HepG2 (cell line): Measurements from ENCODE around the gene RAB33A. TPM values are rescaled to one million over a fixed set of nuclear protein-coding genes. Genes with fewer than 3 reads are reported as not detected.

Experiments used
- ATAC-seq: fragments of 200-7000 bp; cut with Tn5 transposase; 3 replicates; pipeline ENCODE4 v1.9.1; 2020; ENCODE audit warnings: mild to moderate bottlenecking, moderate library complexity
- BruUV-seq: library from RNA; stranded (reverse); fragments of 400-500 nt; replicated peaks from 2 replicates; lab custom pipeline; 2021; lab: Mats Ljungman, UMichigan
- CTCF ChIA-PET: fragments of 300-600 bp; formaldehyde crosslinking; extraction: SDS; loops from one replicate; lab custom pipeline; 2021; ENCODE audit warnings: low total read pairs, inconsistent platforms, low intra/inter-chr PET ratio; lab: Yijun Ruan, JAX
- POLR2A ChIA-PET: fragments of 350-600 bp; sonication (Branson Sonifier 250); formaldehyde crosslinking; loops from one replicate; lab custom pipeline; 2020; ENCODE audit warnings: antibody characterized with exemption, inconsistent platforms; lab: Yijun Ruan, JAX
- DNase-seq: peaks from one replicate; pipeline ENCODE4 v3.0.0-alpha.2; 2015; ENCODE audit warnings: low spot score
- FAIRE-seq: peaks from 3 replicates; lab custom pipeline; 2011; peaks lifted over from hg19 to GRCh38; lab: Jason Lieb, UNC
- H2AFZ ChIP-seq: one replicate; pipeline ENCODE4 v1.6.1; 2011; ENCODE audit warnings: low read length, inconsistent platforms
- H3K27ac ChIP-seq: fragments of 300-600 bp; 3 replicates; pipeline ENCODE4 v1.8.0; 2011; ENCODE audit warnings: mixed run types, mild to moderate bottlenecking, mixed read lengths, low read length, inconsistent platforms; ENCODE audit not compliant: insufficient read depth; ENCODE audit errors: extremely low read length
- H3K27me3 ChIP-seq, 2 experiments: fragments of 200-600 bp in 1 of 2; 2 replicates in 1 of 2; 3 replicates in 1 of 2; pipeline versions ENCODE4 v1.6.0 to v1.8.0; 2011; ENCODE audit warnings: low read length in 2 of 2, mild to moderate bottlenecking in 2 of 2, moderate library complexity in 2 of 2, inconsistent platforms in 1 of 2; ENCODE audit not compliant: insufficient read depth in 2 of 2, control insufficient read depth in 1 of 2
- H3K36me3 ChIP-seq, 2 experiments: fragments of 200-600 bp in 1 of 2; replicated peaks in 1 of 2; 2 replicates in 1 of 2; 3 replicates in 1 of 2; pipeline versions ENCODE4 v1.5.1 to v1.8.0; 2011; ENCODE audit warnings: low read length in 2 of 2, inconsistent platforms in 1 of 2; ENCODE audit not compliant: insufficient read depth in 2 of 2, control insufficient read depth in 1 of 2
- H3K4me1 ChIP-seq: 2 replicates; pipeline ENCODE4 v1.5.1; 2012; ENCODE audit warnings: low read length, inconsistent platforms; ENCODE audit not compliant: insufficient read depth
- H3K4me2 ChIP-seq: 2 replicates; pipeline ENCODE4 v1.6.0; 2011; ENCODE audit warnings: low read depth, low read length, inconsistent platforms
- H3K4me3 ChIP-seq, 3 experiments: fragments of 200-600 bp in 1 of 3; sonication (generic), shearing (Covaris generic) in 1 of 3; replicated peaks in 1 of 3; 2 replicates each; pipeline ENCODE4 v1.5.1; 2011 to 2016; ENCODE audit warnings: low read length in 3 of 3, inconsistent platforms in 2 of 3, low read depth in 2 of 3, mild to moderate bottlenecking in 2 of 3, control low read depth in 1 of 3, mixed read lengths in 1 of 3; ENCODE audit not compliant: insufficient read depth in 1 of 3
- H3K79me2 ChIP-seq: one replicate; pipeline ENCODE4 v1.6.1; 2011; ENCODE audit warnings: low read length, inconsistent platforms; ENCODE audit not compliant: insufficient read depth
- H3K9ac ChIP-seq: 2 replicates; pipeline ENCODE4 v1.6.0; 2011; ENCODE audit warnings: mild to moderate bottlenecking, low read depth, low read length, inconsistent platforms; ENCODE audit not compliant: insufficient read depth
- H3K9me3 ChIP-seq: 2 replicates; pipeline ENCODE4 v1.5.1; 2012; ENCODE audit warnings: mild to moderate bottlenecking, low read length
- H4K20me1 ChIP-seq: 2 replicates; pipeline ENCODE4 v1.6.0; 2011; ENCODE audit warnings: inconsistent platforms, mild to moderate bottlenecking, low read length, moderate library complexity; ENCODE audit not compliant: insufficient read depth
- EP300 ChIP-seq, 3 experiments: sonication (generic) in 1 of 3; formaldehyde crosslinking in 1 of 3; IDR thresholded peaks; 2 replicates each; pipeline versions ENCODE4 v1.5.1 to v1.6.1; 2011 to 2020; ENCODE audit warnings: low read depth in 2 of 3, low read length in 2 of 3, borderline replicate concordance in 1 of 3, improper control_type of control experiment in 1 of 3, mild to moderate bottlenecking in 1 of 3, missing genetic modification reagents in 1 of 3, moderate library complexity in 1 of 3
- HNF1A ChIP-seq, 2 experiments: sonication (generic) in 1 of 2; formaldehyde crosslinking in 1 of 2; IDR thresholded peaks; 2 replicates each; pipeline versions ENCODE4 v1.4.0 to v1.6.1; 2016 to 2020; ENCODE audit warnings: borderline replicate concordance in 1 of 2, low read depth in 1 of 2, mild to moderate bottlenecking in 1 of 2, missing genetic modification reagents in 1 of 2
- TAF1 ChIP-seq: sonication (generic); formaldehyde crosslinking; IDR thresholded peaks from 2 replicates; pipeline ENCODE4 v1.4.0; 2020; ENCODE audit warnings: missing genetic modification reagents
- ZBTB42 ChIP-seq: sonication (generic); formaldehyde crosslinking; IDR thresholded peaks from 2 replicates; pipeline ENCODE4 v1.5.0; 2020; ENCODE audit warnings: mild to moderate bottlenecking, missing genetic modification reagents
- ZNF329 ChIP-seq: sonication (generic); formaldehyde crosslinking; IDR thresholded peaks from 2 replicates; pipeline ENCODE4 v1.9.0; 2021; ENCODE audit warnings: low read depth, mild to moderate bottlenecking, missing genetic modification reagents
- ZNF335 ChIP-seq: sonication (generic); formaldehyde crosslinking; IDR thresholded peaks from 2 replicates; pipeline ENCODE4 v1.4.0; 2020; ENCODE audit warnings: missing genetic modification reagents
- ZNF652 ChIP-seq: IDR thresholded peaks from 2 replicates; pipeline ENCODE4 v1.6.1; 2016; ENCODE audit warnings: low read depth, borderline replicate concordance
- ZNF737 ChIP-seq: sonication (generic); formaldehyde crosslinking; IDR thresholded peaks from 2 replicates; pipeline ENCODE4 v1.5.0; 2020; ENCODE audit warnings: missing genetic modification reagents, mild to moderate bottlenecking, borderline replicate concordance
- ZNF768 ChIP-seq: sonication (generic); formaldehyde crosslinking; IDR thresholded peaks from 2 replicates; pipeline ENCODE4 v1.4.0; 2020; ENCODE audit warnings: missing genetic modification reagents
- ZNF879 ChIP-seq: sonication (generic); formaldehyde crosslinking; IDR thresholded peaks from 2 replicates; pipeline ENCODE4 v1.8.1; 2023; ENCODE audit warnings: missing genetic modification reagents
- ZSCAN20 ChIP-seq: sonication (generic); formaldehyde crosslinking; IDR thresholded peaks from 2 replicates; pipeline ENCODE4 v1.4.0; 2020; ENCODE audit warnings: missing genetic modification reagents, mild to moderate bottlenecking, borderline replicate concordance
- WGBS: methylation state at CpG from one replicate; pipeline ENCODE4 v1.1.6; 2017; ENCODE audit warnings: low lambda C conversion rate; 5-methylcytosine and 5-hydroxymethylcytosine counted together
- in situ Hi-C: cut with HindIII; loops from 2 replicates; pipeline ENCODE4 v1.10.0; 2017; ENCODE audit warnings: low pct_unique_long_range_greater_than_20kb; ENCODE audit not compliant: extremely low pct_ligation_motif_present
- intact Hi-C: fragments of 100-400 bp; cut with micrococcal nuclease; formaldehyde crosslinking; loops from one replicate; pipeline ENCODE4 v1.10.0; 2022; ENCODE audit not compliant: unreplicated experiment
- polyA plus RNA-seq, 8 experiments: library from polyadenylated mRNA; depleted of rRNA in 3 of 8; stranded (reverse) in 7 of 8; unstranded in 1 of 8; fragments of >200 nt; fragmentation: Illumina TruSeq in 4 of 8; extraction: Trizol in 4 of 8; gene quantifications; 2 replicates each; pipeline versions ENCODE4 v1.2.1 to v1.2.3, GENCODE V29; 2011 to 2016; ENCODE audit warnings: low read depth in 4 of 8, missing spikeins in 1 of 8, mixed read lengths in 1 of 8; ENCODE audit not compliant: insufficient read depth in 1 of 8
- total RNA-seq, 5 experiments: library from RNA; depleted of rRNA; stranded (reverse); fragments of >200 nt; fragmentation: Illumina TruSeq; extraction: Trizol; gene quantifications; 2 replicates each; pipeline ENCODE4 v1.2.3, GENCODE V29; 2016; ENCODE audit warnings: low read depth in 1 of 5
- TF ChIP-seq, protein P1 (sequence below): IDR thresholded peaks from 2 replicates; pipeline ENCODE4 v1.6.1; 2016; ENCODE audit warnings: missing genetic modification reagents, missing compliant biosample characterization
- TF ChIP-seq, protein P2 (sequence below): sonication (generic); formaldehyde crosslinking; IDR thresholded peaks from 2 replicates; pipeline ENCODE4 v1.5.0; 2020; ENCODE audit warnings: mild to moderate bottlenecking, missing genetic modification reagents, borderline replicate concordance
- TF ChIP-seq, protein P3 (sequence below): IDR thresholded peaks from 2 replicates; pipeline ENCODE4 v1.6.1; 2016; ENCODE audit warnings: mild to moderate bottlenecking
- TF ChIP-seq, protein P4 (sequence below): sonication (generic); formaldehyde crosslinking; IDR thresholded peaks from 2 replicates; pipeline ENCODE4 v1.4.0; 2020; ENCODE audit warnings: missing genetic modification reagents; ENCODE audit errors: not compliant biosample characterization

The RAB33A gene
- total and polyA plus RNA-seq, 2 of the 13 experiments (the other 11 are each of a cell fraction or from before 2014, with no cell fraction given) = 0.26 TPM; not detected in 1

GRCh38 chrX:130158311-130158710 is 13.5 kb upstream of the RAB33A start:
- no peak for DNase-seq
- Histone ChIP-seq H2AFZ (no peak overlapping the region), H3K9ac (no peak overlapping the region), H3K27ac (no peak overlapping the region), H3K4me3 (no peak overlapping the region), H3K27me3 (no peaks in the 10 kb centered on the region), H4K20me1 (no peaks in the 10 kb centered on the region), H3K9me3 (no peaks in the 10 kb centered on the region), H3K79me2 (peaks cover 15% of the 10 kb centered on the region), H3K36me3 (no peaks in the 10 kb centered on the region), H3K4me2 (no peak overlapping the region), H3K4me1 (peaks cover 22% of the 10 kb centered on the region)
- no peak for ATAC-seq
- intact Hi-C loops = no loop called here
- ChIA-PET POLR2A (no interaction called here), CTCF (no interaction called here)
- WGBS = 100% methylated on average over 2 of the region's 2 CpGs
- no TSS peak for BruUV-seq
- no peak for FAIRE-seq
- in situ Hi-C loops = no loop called here
- TF ChIP-seq TAF1 = no peak
- TF ChIP-seq HNF1A (IDR thresholded peaks at IDR 0.05; ENCODE audit: low read depth) = no peak
- TF ChIP-seq HNF1A (CRISPR knock-in tag; IDR thresholded peaks at IDR 0.05; ENCODE audit: borderline replicate concordance) = no peak
- TF ChIP-seq ZNF879 (CRISPR knock-in tag) = no peak
- TF ChIP-seq ZNF737 = no peak
- TF ChIP-seq, protein P1, sequence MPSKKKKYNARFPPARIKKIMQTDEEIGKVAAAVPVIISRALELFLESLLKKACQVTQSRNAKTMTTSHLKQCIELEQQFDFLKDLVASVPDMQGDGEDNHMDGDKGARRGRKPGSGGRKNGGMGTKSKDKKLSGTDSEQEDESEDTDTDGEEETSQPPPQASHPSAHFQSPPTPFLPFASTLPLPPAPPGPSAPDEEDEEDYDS (CRISPR knock-in tag) = no peak
- no peak for TF ChIP-seq EP300 (IDR thresholded peaks at IDR 0.05; ENCODE audit: low read depth in 2 of 2, low read length in 2 of 2)
- TF ChIP-seq EP300 (CRISPR knock-in tag; IDR thresholded peaks at IDR 0.05; ENCODE audit: borderline replicate concordance) = no peak
- TF ChIP-seq ZSCAN20 (CRISPR knock-in tag) = no peak
- TF ChIP-seq ZNF652 (CRISPR knock-in tag) = no peak
- TF ChIP-seq ZNF768 (CRISPR knock-in tag) = no peak
- TF ChIP-seq, protein P2, sequence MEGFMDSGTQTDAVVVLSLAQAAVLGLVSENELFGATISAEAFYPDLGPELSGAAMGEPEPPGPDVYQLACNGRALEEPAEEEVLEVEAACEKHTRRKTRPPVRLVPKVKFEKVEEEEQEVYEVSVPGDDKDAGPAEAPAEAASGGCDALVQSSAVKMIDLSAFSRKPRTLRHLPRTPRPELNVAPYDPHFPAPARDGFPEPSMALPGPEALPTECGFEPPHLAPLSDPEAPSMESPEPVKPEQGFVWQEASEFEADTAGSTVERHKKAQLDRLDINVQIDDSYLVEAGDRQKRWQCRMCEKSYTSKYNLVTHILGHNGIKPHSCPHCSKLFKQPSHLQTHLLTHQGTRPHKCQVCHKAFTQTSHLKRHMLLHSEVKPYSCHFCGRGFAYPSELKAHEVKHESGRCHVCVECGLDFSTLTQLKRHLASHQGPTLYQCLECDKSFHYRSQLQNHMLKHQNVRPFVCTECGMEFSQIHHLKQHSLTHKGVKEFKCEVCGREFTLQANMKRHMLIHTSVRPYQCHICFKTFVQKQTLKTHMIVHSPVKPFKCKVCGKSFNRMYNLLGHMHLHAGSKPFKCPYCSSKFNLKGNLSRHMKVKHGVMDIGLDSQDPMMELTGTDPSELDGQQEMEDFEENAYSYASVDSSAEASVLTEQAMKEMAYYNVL (CRISPR knock-in tag) = no peak
- TF ChIP-seq ZBTB42 = no peak
- TF ChIP-seq, protein P3, sequence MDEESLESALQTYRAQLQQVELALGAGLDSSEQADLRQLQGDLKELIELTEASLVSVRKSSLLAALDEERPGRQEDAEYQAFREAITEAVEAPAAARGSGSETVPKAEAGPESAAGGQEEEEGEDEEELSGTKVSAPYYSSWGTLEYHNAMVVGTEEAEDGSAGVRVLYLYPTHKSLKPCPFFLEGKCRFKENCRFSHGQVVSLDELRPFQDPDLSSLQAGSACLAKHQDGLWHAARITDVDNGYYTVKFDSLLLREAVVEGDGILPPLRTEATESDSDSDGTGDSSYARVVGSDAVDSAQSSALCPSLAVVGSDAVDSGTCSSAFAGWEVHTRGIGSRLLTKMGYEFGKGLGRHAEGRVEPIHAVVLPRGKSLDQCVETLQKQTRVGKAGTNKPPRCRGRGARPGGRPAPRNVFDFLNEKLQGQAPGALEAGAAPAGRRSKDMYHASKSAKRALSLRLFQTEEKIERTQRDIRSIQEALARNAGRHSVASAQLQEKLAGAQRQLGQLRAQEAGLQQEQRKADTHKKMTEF = no peak
- TF ChIP-seq ZNF329 = no peak
- TF ChIP-seq, protein P4, sequence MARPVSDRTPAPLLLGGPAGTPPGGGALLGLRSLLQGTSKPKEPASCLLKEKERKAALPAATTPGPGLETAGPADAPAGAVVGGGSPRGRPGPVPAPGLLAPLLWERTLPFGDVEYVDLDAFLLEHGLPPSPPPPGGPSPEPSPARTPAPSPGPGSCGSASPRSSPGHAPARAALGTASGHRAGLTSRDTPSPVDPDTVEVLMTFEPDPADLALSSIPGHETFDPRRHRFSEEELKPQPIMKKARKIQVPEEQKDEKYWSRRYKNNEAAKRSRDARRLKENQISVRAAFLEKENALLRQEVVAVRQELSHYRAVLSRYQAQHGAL (CRISPR knock-in tag) = no peak
- TF ChIP-seq ZNF335 (CRISPR knock-in tag) = no peak
